IPS-18c (cell line): ENCODE results near the gene LTC4S.
"Not testable (repeated sequence)": the region's sequence is repeated elsewhere in the genome, so short reads cannot be mapped to it uniquely, and the experiment has no call there.

ENCODE experiments used
- H3K4me3 ChIP-seq: 2 replicates; pipeline ENCODE4 v1.7.0; 2013; ENCODE audit warnings: low read depth, mild to moderate bottlenecking, low read length, moderate library complexity; ENCODE audit not compliant: insufficient read depth
- H3K9me3 ChIP-seq: one replicate; pipeline ENCODE4 v1.6.1; 2013; ENCODE audit warnings: mild to moderate bottlenecking, low read length, moderate library complexity; ENCODE audit not compliant: control insufficient read depth, insufficient read depth

The LTC4S gene

GRCh38 chr5:179788193-179788854 lies 5.5 kb upstream of the LTC4S start:
- no peaks in the 10 kb centered on the region for H3K9me3 ChIP-seq
- H3K4me3 ChIP-seq = no peak overlapping the region

DNA sequence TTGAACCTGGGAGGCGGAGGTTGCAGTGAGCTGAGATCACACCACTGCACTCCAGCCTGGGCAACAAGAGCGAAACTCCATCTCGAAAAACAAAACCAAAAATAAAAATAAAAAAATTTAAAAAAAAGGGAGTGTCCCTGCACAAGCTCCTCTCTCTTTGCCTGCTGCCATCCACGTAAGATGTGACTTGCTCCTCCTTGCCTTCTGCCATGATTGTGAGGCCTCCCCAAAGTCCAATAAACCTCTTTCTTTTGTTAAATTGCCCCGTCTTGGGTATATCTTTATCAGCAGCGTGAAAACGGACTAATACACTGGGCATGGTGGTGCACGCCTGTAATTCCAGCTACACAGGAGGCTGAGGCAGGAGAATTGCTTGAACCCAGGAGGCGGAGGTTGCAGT lies 4.5 kb upstream of the LTC4S start:
- not testable (repeated sequence) for H3K9me3 ChIP-seq, H3K4me3 ChIP-seq

- no peak overlapping the region for H3K4me3 ChIP-seq
- H3K9me3 ChIP-seq = no peaks in the 10 kb centered on the region
Observed at GRCh38 chr5:179791881-179792611, 1.7 kb upstream of the LTC4S start.

DNA sequence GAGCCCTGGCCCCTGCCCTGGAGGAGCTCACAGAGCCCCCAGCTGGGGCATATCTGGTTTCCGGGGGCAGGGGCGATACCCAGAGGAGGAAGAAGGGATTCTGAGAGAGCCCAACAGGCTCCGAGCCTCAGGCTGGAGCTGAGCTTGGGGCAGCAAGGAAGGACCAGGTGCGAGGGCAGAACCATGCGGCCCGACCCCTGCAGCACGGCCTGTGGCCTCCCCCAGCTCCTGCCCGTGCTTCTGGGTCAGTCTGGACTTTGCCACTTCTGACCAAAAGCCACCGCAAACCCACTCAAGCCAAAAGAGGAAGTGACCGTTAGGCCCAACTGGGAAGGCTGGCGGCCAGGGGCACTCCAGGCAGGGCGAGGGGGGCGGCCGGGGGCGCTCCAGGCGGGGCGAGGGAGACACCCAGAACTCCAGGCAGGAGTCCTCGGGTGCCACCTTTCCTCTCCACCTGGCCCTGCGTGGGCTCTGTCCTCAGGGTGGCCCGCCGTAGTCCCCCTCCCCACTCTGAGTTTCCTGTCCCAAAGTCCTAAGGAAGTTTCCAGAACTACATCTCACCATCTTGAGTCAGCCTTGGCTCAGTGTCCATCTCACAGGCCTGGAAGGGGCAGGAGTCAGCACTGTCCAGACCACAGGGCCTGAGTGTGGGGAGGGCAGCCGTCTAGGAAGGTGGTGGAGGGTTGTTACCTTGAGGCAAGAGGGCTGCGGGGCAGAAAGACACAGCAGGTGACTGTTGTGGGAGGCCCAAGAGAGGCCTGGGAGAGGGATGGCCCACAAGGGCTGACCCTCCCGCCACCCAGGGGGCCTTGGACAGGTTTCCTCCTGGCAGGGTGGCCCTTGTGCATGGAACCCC lies 946 bp upstream of the LTC4S start:
- Histone ChIP-seq H3K4me3 (no peak overlapping the region), H3K9me3 (no peaks in the 10 kb centered on the region)

DNA sequence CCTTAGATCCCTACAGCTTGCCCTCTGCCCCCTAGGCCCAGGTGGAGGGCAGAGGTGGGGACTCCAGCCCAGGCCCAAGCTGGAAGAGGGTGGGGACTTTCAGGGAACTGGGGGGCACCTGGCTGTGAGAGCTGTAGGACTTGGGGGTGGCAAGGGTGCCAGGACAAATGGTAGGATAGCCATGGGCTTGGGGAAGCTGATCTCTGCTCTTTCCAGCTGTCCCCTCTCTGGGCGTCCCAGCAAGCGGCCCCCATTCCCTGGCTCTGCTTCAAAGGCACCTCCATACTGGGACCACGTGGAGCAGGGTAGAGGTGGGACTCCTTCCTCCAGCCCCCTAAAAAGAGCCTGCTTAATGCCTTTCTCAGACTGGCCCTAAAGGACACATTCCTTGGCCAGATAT lies 385 bp downstream of the LTC4S start:
- Histone ChIP-seq H3K9me3 (no peaks in the 10 kb centered on the region), H3K4me3 (no peak overlapping the region)

DNA sequence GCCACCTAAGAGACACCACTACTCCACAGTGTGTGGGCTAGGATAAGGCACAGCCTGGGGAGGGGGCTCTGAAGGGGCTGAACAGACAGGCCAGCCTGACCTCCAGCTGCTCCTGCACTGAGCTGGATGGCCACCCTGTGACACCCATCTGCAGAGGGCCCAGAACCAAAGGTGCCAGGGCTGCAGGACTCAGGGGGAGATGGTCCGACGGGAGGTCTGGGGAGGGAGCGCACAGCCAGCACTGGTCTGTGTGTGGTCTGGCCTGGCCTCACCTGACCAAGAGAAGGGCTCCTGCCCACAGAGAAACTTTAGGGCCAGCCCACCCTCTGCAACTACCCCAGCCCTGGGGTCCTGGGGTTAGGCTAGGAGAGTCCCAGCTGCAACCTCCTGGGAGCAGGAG lies 789 bp downstream of the LTC4S start:
- Histone ChIP-seq H3K4me3 (no peak overlapping the region), H3K9me3 (no peaks in the 10 kb centered on the region)

DNA sequence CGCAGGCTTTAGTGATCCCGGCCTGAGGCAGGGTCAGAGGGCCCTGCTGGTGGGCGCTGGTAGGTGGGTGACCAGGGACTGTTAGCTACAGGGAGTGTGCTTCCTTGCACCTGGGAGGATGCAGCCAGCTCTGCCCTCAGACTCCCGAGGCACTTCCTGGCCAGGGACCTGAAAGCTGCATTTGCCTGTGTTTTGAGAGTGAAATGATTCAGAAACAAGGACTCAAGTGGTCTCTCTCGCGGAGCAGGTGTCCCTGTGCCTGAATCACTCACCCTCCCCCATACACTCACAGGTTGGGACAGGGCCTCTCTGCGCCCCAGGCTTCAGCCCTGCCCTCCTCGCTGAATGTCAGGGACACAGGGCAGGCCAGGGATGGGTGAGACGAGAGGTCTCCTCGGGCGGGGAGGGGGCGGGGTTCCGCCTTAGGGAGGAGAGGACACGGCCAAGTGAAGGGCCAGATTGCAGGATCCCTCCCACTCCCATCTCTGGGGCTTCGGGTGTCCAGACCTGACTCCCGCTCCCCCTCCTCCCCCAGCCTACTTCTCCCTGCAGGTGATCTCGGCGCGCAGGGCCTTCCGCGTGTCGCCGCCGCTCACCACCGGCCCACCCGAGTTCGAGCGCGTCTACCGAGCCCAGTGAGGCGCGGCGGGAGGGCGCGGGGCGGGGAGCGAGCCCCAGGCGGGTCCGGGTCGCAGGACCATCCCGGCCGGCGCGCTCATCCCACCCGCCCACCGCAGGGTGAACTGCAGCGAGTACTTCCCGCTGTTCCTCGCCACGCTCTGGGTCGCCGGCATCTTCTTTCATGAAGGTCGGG lies 1.5 kb downstream of the LTC4S start:
- Histone ChIP-seq H3K4me3 (peak overlapping the region; percentile 78), H3K9me3 (no peaks in the 10 kb centered on the region)

- Histone ChIP-seq H3K9me3 (no peaks in the 10 kb centered on the region), H3K4me3 (peak overlapping the region; percentile 78)
Observed at GRCh38 chr5:179795863-179796833, 2.4 kb downstream of the LTC4S start.

DNA sequence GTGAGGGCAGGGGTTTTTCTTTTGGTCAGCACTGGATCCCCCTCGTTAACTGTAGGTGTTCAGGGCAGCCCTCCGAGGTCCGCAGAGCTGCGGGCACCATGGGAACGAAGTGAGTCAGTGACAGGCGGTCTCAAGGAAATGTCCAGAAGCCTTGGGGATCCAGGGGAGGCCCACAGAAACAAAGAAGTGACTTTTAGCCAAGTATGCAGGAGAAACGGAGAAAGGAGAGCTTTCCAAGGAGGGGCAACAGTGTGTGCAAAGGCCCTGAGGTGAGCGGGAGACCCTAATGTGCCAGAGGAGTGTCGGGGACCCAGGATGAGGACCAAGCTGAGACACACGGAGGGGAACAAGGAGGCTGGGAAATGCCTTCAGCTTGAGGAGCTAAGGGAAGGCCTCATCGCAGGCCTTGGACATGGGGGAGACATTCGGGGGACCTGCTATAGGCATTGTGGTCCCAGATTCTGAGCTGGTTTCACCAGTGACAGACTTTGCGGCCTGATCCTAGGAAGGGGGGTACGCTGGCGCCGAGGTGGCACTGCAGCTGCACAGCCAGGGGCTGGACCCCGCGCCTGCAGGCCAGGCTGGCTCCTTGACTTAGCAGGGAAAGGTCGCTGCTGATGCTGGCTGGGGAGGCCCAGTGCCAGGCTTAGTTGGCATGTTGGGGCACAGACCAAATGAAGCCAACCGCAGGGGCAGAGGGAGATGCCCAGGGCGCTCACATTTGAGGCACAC lies 3.3 kb downstream of the LTC4S start:
- no peaks in the 10 kb centered on the region for H3K9me3 ChIP-seq
- H3K4me3 ChIP-seq = peak overlapping the region; percentile 78; the same call in 1 of the 2 replicates

GRCh38 chr5:179797741-179798140 lies 4.0 kb downstream of the LTC4S start:
- Histone ChIP-seq H3K4me3 (no peak overlapping the region), H3K9me3 (no peaks in the 10 kb centered on the region)

- Histone ChIP-seq H3K9me3 (no peaks in the 10 kb centered on the region), H3K4me3 (no peak overlapping the region)
Observed at GRCh38 chr5:179798144-179798770, 4.5 kb downstream of the LTC4S start.

DNA sequence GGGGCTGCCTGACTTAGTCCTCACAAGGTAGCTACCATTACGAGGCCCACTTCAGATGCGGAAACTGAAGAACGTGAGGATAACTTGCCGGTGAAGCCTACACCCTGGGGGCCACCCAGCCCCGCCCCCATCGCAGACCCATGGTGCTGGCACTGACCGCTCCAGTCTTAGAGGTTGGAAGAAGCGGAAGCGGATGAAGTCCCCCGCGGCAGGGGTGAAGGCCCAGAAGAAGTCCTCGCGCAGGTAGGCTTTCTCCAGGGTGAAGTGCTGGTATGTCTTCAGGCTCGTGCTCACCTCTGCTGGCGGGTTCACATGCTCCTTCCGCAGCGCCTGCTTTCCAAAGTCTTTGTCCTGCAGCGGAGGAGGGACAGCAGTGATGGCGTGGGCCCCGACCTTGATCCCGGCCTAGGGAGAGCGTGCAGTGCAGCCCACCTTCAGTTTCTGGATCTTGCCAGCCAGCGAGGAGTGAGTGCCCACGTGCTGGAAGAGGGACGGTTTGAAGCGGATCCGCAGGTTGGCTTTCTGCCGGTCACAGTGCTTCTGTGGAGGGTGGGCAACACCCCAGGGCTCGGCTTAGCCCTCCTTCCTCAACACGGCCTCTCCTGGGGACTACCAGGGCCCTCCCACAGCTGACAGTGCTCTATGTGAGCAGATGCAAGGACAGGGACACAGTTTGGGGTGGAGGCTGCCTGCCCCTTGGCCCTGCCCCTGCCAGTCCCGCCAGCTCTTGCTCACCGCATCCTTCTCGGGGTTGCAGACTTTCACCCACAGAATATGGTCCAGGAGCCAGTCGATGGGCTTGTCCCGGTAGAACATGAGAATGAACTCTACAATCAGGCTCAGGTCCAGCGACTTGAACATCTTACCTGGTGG lies 5.2 kb downstream of the LTC4S start:
- H3K4me3 ChIP-seq = no peak overlapping the region

DNA sequence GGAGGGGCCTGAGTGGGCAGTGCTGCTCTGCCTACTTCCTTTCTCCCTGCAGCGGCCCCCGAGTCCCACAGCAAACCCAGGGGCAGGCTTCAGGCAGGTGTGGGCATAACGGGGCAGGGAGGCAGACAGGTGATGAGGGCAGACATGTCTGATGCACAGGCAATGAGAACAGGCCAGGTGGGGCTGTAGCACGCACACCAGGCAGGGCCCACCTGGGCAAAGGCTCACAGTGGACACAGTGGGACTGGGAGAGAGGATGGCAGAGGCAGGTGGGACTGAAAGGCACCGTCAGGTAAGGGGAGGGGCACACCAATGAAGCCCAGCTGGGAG lies 5.8 kb downstream of the LTC4S start:
- no peaks in the 10 kb centered on the region for H3K9me3 ChIP-seq
- H3K4me3 ChIP-seq = no peak overlapping the region

More for the DNA sequence above, 5.2 kb downstream of the LTC4S start:
- no peaks in the 10 kb centered on the region for H3K9me3 ChIP-seq

GRCh38 chr5:179800071-179800695 lies 6.4 kb downstream of the LTC4S start:
- Histone ChIP-seq H3K4me3 (no peak overlapping the region), H3K9me3 (no peaks in the 10 kb centered on the region)
